GM21528 (cell line): ENCODE results near the gene APCDD1L.
"Not testable (repeated sequence)": the region's sequence is repeated elsewhere in the genome, so short reads cannot be mapped to it uniquely, and the experiment has no call there.

ENCODE experiments used
- ATAC-seq: cut with Tn5 transposase; IDR thresholded peaks from one replicate; pipeline ENCODE4 v1.9.1; 2021; ENCODE audit warnings: mild to moderate bottlenecking, moderate library complexity; ENCODE audit not compliant: unreplicated experiment, low FRiP score

The APCDD1L gene

GRCh38 chr20:58545565-58546415 lies 30.6 kb upstream of the APCDD1L start:
- ATAC-seq = no peak

- no peak for ATAC-seq
Measured at GRCh38 chr20:58544891-58545290, 29.7 kb upstream of the APCDD1L start.

- no peak for ATAC-seq
Measured at GRCh38 chr20:58544286-58544685, 29.1 kb upstream of the APCDD1L start.

GRCh38 chr20:58543274-58543673 lies 28.1 kb upstream of the APCDD1L start:
- ATAC-seq = no peak

- ATAC-seq = no peak
Measured at GRCh38 chr20:58542411-58543095, 27.4 kb upstream of the APCDD1L start.

GRCh38 chr20:58542034-58542410 lies 26.8 kb upstream of the APCDD1L start:
- not testable (repeated sequence) for ATAC-seq

- ATAC-seq = no peak
Measured at GRCh38 chr20:58538752-58539151, 23.6 kb upstream of the APCDD1L start.

- ATAC-seq = no peak
Measured at GRCh38 chr20:58537831-58538230, 22.6 kb upstream of the APCDD1L start.

GRCh38 chr20:58536289-58536688 lies 21.1 kb upstream of the APCDD1L start:
- no peak for ATAC-seq

- no peak for ATAC-seq
Measured at GRCh38 chr20:58531657-58532056, 16.5 kb upstream of the APCDD1L start.

- no peak for ATAC-seq
Measured at GRCh38 chr20:58531063-58531462, 15.9 kb upstream of the APCDD1L start.

- no peak for ATAC-seq
Measured at GRCh38 chr20:58528412-58528811, 13.2 kb upstream of the APCDD1L start.

GRCh38 chr20:58526411-58526810 lies 11.2 kb upstream of the APCDD1L start:
- no peak for ATAC-seq

- no peak for ATAC-seq
Measured at GRCh38 chr20:58524814-58525213, 9.6 kb upstream of the APCDD1L start.

GRCh38 chr20:58523971-58524315 lies 8.7 kb upstream of the APCDD1L start:
- ATAC-seq = no peak

GRCh38 chr20:58523072-58523970 lies 8.1 kb upstream of the APCDD1L start:
- no peak for ATAC-seq

- ATAC-seq = no peak
Measured at GRCh38 chr20:58522666-58523065, 7.5 kb upstream of the APCDD1L start.

GRCh38 chr20:58521763-58522162 lies 6.6 kb upstream of the APCDD1L start:
- no peak for ATAC-seq

GRCh38 chr20:58519940-58520712 lies 4.9 kb upstream of the APCDD1L start:
- no peak for ATAC-seq

GRCh38 chr20:58518896-58519593 lies 3.8 kb upstream of the APCDD1L start:
- no peak for ATAC-seq
